H1 (cell line): Measurements from ENCODE around the gene TEDC1. TPM values are rescaled to one million over a fixed set of nuclear protein-coding genes. Genes with fewer than 3 reads are reported as not detected.

Experiments
- RFX5 ChIP-seq: IDR thresholded peaks from 2 replicates; pipeline ENCODE4 v1.6.1; 2011; ENCODE audit warnings: low read depth, low read length, improper control_type of control experiment, borderline replicate concordance
- TBP ChIP-seq: IDR thresholded peaks from 2 replicates; pipeline ENCODE4 v1.6.1; 2011; ENCODE audit warnings: low read depth, low read length, improper control_type of control experiment
- polyA plus RNA-seq, 7 experiments: library from polyadenylated mRNA; depleted of rRNA in 3 of 7; stranded (reverse) in 5 of 7; unstranded in 2 of 7; fragments of >200 nt in 5 of 7; fragments of 200-250 nt in 2 of 7; gene quantifications; 1 replicate in 5 of 7; 2 replicates in 1 of 7; 4 replicates in 1 of 7; pipeline versions ENCODE4 v1.2.1 to v1.2.3, GENCODE V29; 2011 to 2013; ENCODE audit warnings: missing spikeins in 2 of 7, mixed read lengths in 2 of 7
- total RNA-seq: library from RNA; stranded (reverse); fragmentation: NEBNext Ultra II Directional; extraction: Animal tissue kit (Norgen Biotek cat#: 25700); gene quantifications from 2 replicates; pipeline ENCODE4 v1.2.1, GENCODE V29; 2021

TEDC1 gene
- total and polyA plus RNA-seq, 2 of the 8 experiments (the other 6 are each of a cell fraction or from before 2014, with no cell fraction given): 5.6 to 14.8 TPM

DNA sequence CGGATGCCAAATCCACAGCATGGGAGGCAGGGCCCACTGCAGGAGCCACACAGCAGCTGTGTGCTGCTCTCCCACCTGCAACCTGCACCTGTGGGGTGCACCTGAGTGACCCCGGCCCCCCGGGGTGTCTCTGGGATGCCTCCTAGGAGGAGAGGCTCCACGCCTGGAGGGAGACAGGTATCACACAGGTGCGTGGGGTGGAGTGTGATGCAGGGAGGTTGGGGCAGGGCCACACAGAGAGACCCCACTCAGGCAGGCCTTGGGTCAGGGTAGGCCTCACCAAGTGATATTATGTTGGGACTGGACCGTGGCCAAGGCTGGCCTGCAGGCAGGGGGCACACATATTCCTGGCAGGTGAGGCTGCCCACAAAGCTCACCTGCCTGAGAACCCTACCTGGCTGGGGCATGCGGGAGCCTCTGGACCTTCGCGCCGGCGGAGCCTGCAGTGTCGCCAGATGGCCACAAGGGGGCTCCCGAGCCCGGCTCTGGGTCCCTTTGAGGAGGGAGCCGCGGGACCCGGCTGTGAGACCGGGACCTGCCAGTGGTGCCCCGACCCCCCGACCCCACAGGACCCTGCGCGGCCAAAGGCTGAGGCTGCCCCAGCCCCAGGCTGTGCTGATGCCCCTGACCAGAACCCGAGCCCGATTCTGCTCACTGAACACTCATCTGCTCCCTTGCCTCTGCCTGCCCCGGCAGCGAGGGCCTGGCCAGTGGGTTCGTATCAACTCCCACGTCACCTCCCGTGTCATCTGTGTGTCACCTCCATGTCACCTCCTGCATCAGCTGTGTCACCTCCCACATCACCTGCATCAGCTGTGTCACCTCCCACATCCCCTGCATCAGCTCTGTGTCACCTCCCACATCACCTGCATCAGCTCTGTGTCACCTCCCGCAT, 46.8 kb downstream of the TEDC1 start (continued):
- TF ChIP-seq TBP (no peak), RFX5 (no peak)
